IMR-90 (cell line): ENCODE measurements around the gene QSER1.

Experiments used
- BHLHE40 ChIP-seq: fragments of 150-350 bp; IDR thresholded peaks from 2 replicates; pipeline ENCODE4 v1.6.1; 2016; ENCODE audit warnings: mild to moderate bottlenecking, low read depth, low read length
- CHD1 ChIP-seq: IDR thresholded peaks from 2 replicates; pipeline ENCODE4 v1.6.1; 2012; ENCODE audit warnings: low read depth, low read length, improper control_type of control experiment
- CTCF ChIP-seq: conservative IDR thresholded peaks from 2 replicates; pipeline ENCODE4 v1.5.1; 2012; ENCODE audit warnings: mild to moderate bottlenecking, low read depth, low read length, improper control_type of control experiment
- FOS ChIP-seq: fragments of 150-350 bp; IDR thresholded peaks from 2 replicates; pipeline ENCODE4 v1.6.1; 2016; ENCODE audit warnings: low read depth, low read length
- MAFK ChIP-seq: IDR thresholded peaks from 2 replicates; pipeline ENCODE4 v1.6.1; 2012; ENCODE audit warnings: low read depth, low read length, improper control_type of control experiment
- MAZ ChIP-seq: IDR thresholded peaks from 2 replicates; pipeline ENCODE4 v1.6.1; 2012; ENCODE audit warnings: low read depth, mild to moderate bottlenecking, low read length, improper control_type of control experiment, moderate library complexity, borderline replicate concordance
- MXI1 ChIP-seq: IDR thresholded peaks from 2 replicates; pipeline ENCODE4 v1.6.1; 2012; ENCODE audit warnings: low read depth, mild to moderate bottlenecking, low read length, moderate library complexity, borderline replicate concordance
- NFE2L2 ChIP-seq: fragments of 150-350 bp; IDR thresholded peaks from 2 replicates; pipeline ENCODE4 v1.6.1; 2016; ENCODE audit warnings: low read depth, mild to moderate bottlenecking, low read length
- POLR2A ChIP-seq: IDR thresholded peaks from 2 replicates; pipeline ENCODE4 v1.6.1; 2012; ENCODE audit warnings: mild to moderate bottlenecking, low read depth, low read length
- RAD21 ChIP-seq: IDR thresholded peaks from 2 replicates; pipeline ENCODE4 v1.6.1; 2012; ENCODE audit warnings: low read length, improper control_type of control experiment
- RCOR1 ChIP-seq: IDR thresholded peaks from 2 replicates; pipeline ENCODE4 v1.6.1; 2012; ENCODE audit warnings: mild to moderate bottlenecking, low read length, improper control_type of control experiment; ENCODE audit not compliant: insufficient replicate concordance
- SMC3 ChIP-seq: fragments of 150-350 bp; IDR thresholded peaks from 2 replicates; pipeline ENCODE4 v1.6.1; 2016; ENCODE audit warnings: low read depth, mild to moderate bottlenecking, antibody characterized with exemption, low read length, moderate library complexity

DNA sequence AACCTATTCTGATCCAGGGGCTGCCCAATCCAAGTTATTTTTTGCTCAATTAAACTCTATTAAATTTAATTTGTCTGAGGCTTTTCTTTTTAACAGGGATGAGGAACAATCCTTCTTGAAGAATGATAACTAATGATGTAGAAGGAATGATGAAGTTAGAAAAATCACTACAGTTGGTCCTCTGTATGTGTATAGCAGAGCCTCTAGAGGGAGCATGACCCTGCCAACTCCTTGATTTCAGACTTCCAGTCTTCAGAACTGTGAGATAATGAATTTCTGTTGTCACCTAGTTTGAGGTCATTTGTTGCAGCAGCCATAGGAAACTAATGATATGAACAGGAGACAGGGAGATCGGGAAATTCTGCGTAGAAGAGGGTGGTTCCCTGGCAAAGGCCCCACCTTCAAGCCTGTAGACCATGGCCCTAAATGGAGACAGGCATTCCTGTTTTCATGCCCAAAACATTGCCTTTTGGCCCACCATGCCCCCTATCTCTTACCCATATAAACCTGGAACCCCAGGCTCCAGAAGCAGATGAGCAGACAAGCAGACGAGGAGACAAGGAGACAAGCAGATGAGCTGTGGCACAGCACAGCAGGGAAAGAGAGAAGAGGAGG lies 7.7 kb upstream of the QSER1 start:
- peak; percentile 36 for TF ChIP-seq CTCF
- TF ChIP-seq CHD1: no peak
- no peak for TF ChIP-seq NFE2L2
- no peak for TF ChIP-seq POLR2A
- no peak for TF ChIP-seq MAZ
- TF ChIP-seq FOS: no peak
- 0 out of 2 replicates have a peak, but pooled peaks have one; percentile 12 for TF ChIP-seq RAD21
- TF ChIP-seq RCOR1: no peak
- no peak for TF ChIP-seq BHLHE40
- TF ChIP-seq MAFK: no peak
- TF ChIP-seq MXI1: no peak
- TF ChIP-seq SMC3: no peak
